ENCODE measurements around the gene HOXC13. TPM values are rescaled to one million over a fixed set of nuclear protein-coding genes. Genes with fewer than 3 reads are reported as not detected.

HOXC13 gene
- total and polyA plus RNA-seq, 9 of the 15 experiments (the other 6 are each of a cell fraction or from before 2014, with no cell fraction given), result 0.03 to 0.29 (median 0.17) TPM; not detected in 2

DNA sequence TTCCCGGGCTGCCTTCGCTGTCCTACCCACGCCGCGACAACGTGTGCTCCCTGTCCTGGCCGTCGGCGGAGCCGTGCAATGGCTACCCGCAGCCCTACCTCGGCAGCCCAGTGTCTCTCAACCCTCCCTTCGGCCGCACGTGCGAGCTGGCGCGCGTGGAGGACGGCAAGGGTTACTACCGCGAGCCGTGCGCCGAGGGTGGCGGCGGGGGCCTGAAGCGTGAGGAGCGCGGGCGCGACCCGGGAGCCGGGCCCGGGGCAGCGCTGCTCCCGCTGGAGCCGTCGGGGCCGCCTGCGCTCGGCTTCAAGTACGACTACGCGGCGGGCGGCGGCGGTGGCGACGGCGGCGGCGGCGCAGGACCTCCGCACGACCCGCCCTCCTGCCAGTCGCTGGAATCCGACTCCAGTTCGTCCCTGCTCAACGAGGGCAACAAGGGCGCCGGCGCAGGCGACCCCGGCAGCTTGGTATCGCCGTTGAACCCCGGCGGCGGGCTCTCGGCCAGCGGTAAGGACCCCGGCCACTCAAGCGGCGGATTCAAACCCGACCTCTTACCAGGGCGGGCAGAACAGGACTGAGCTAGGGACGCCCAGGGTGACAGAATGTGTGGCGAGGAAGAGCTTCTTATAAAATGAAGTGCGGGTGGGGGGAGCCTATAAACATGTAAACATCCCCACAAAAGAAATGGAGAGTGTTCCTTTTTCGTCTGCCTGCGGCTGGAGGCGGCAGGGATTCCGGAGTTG is 16.6 kb downstream of the HOXC13 start:
- Histone ChIP-seq H3K79me2 (ENCODE audit: control insufficient read depth, insufficient read depth, low read length) (no peaks in the 10 kb centered on the region), H3K9me1 (ENCODE audit: control insufficient read depth, insufficient read depth, low read length) (no peaks in the 10 kb centered on the region), H3K4me1 (replicated peaks in 1 of 2; ENCODE audit: control insufficient read depth in 2 of 2, insufficient read depth in 2 of 2, low read length in 2 of 2) (peaks cover 0 to 29% of the 10 kb centered on the region in 2 experiments; a peak in 2 of 5 replicates), H3K27ac (ENCODE audit: extremely low read depth, low read depth, low read length) (no peak overlapping the region), H3K4me3 (no peak overlapping the region), H4K20me1 (replicated peaks; ENCODE audit: control insufficient read depth, insufficient read depth, low read length) (peaks cover 22% of the 10 kb centered on the region), H3K4me2 (ENCODE audit: insufficient read depth, low read length) (no peak overlapping the region), H2AFZ (ENCODE audit: low read depth, low read length) (no peak overlapping the region), H3K9ac (ENCODE audit: insufficient read depth in 1 of 2, low read depth in 2 of 2, low read length in 2 of 2) (no peak overlapping the region), H3K27me3 (ENCODE audit: control insufficient read depth in 2 of 2, insufficient read depth in 2 of 2, low read length in 2 of 2) (peaks cover 63 to 92% of the 10 kb centered on the region in 2 experiments), H3K9me3 (replicated peaks; ENCODE audit: control insufficient read depth, insufficient read depth, low read depth, low read length) (no peaks in the 10 kb centered on the region), H3K36me3 (ENCODE audit: control insufficient read depth, insufficient read depth, low read length) (no peaks in the 10 kb centered on the region)
- POLR2A ChIA-PET, result interaction anchor here (0.9 kb wide), 1 partner anchor 12 kb away, joined by 4 read pairs; no protein-coding TSS in a partner anchor
- no peak for DNase-seq (ENCODE audit: extremely low read depth in 1 of 4, low spot score in 3 of 4)
- in situ Hi-C loops (cut with MboI), result no loop called here
- intact Hi-C loops (cut with micrococcal nuclease), result no loop called here
- WGBS (ENCODE audit: insufficient coverage, low coverage, missing lambda C conversion rate), result 50% methylated on average over 32 of the region's 86 CpGs
- no peak for ATAC-seq
- no peak for FAIRE-seq
- BruUV-seq (replicated peaks), result no TSS peak
- CTCF ChIA-PET (ENCODE audit: low intra/inter-chr PET ratio), result no interaction called here
- no peak for TF ChIP-seq PCBP2 (IDR thresholded peaks at IDR 0.05; ENCODE audit: low read depth, low read length, poor library complexity, severe bottlenecking)
- TF ChIP-seq, protein P1, sequence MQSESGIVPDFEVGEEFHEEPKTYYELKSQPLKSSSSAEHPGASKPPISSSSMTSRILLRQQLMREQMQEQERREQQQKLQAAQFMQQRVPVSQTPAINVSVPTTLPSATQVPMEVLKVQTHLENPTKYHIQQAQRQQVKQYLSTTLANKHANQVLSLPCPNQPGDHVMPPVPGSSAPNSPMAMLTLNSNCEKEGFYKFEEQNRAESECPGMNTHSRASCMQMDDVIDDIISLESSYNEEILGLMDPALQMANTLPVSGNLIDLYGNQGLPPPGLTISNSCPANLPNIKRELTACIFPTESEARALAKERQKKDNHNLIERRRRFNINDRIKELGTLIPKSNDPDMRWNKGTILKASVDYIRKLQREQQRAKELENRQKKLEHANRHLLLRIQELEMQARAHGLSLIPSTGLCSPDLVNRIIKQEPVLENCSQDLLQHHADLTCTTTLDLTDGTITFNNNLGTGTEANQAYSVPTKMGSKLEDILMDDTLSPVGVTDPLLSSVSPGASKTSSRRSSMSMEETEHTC (IDR thresholded peaks at IDR 0.05), result no peak
- TF ChIP-seq XRCC5 (IDR thresholded peaks at IDR 0.05; ENCODE audit: low read depth, low read length), result no peak
- TF ChIP-seq, protein P2, sequence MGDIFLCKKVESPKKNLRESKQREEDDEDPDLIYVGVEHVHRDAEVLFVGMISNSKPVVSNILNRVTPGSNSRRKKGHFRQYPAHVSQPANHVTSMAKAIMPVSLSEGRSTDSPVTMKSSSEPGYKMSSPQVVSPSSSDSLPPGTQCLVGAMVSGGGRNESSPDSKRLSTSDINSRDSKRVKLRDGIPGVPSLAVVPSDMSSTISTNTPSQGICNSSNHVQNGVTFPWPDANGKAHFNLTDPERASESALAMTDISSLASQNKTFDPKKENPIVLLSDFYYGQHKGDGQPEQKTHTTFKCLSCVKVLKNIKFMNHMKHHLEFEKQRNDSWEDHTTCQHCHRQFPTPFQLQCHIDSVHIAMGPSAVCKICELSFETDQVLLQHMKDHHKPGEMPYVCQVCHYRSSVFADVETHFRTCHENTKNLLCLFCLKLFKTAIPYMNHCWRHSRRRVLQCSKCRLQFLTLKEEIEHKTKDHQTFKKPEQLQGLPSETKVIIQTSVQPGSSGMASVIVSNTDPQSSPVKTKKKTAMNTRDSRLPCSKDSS (IDR thresholded peaks at IDR 0.05; ENCODE audit: low read depth, partially characterized antibody), result no peak
- TF ChIP-seq PTBP1 (IDR thresholded peaks at IDR 0.05; ENCODE audit: low read depth, low read length), result no peak
- TF ChIP-seq ZKSCAN3 (CRISPR knock-in tag; IDR thresholded peaks at IDR 0.05), result no peak
- TF ChIP-seq, protein P3, sequence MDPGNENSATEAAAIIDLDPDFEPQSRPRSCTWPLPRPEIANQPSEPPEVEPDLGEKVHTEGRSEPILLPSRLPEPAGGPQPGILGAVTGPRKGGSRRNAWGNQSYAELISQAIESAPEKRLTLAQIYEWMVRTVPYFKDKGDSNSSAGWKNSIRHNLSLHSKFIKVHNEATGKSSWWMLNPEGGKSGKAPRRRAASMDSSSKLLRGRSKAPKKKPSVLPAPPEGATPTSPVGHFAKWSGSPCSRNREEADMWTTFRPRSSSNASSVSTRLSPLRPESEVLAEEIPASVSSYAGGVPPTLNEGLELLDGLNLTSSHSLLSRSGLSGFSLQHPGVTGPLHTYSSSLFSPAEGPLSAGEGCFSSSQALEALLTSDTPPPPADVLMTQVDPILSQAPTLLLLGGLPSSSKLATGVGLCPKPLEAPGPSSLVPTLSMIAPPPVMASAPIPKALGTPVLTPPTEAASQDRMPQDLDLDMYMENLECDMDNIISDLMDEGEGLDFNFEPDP (CRISPR knock-in tag; IDR thresholded peaks at IDR 0.05), result no peak
- TF ChIP-seq NFRKB (IDR thresholded peaks at IDR 0.05; ENCODE audit: low read depth), result no peak
- TF ChIP-seq NBN (IDR thresholded peaks at IDR 0.05; ENCODE audit: low read depth), result no peak
- TF ChIP-seq NFATC3 (IDR thresholded peaks at IDR 0.05), result no peak
- TF ChIP-seq RCOR1 (IDR thresholded peaks at IDR 0.05; ENCODE audit: borderline replicate concordance in 1 of 2, low read depth in 2 of 2, low read length in 2 of 2), result no peak
- TF ChIP-seq, protein P4, sequence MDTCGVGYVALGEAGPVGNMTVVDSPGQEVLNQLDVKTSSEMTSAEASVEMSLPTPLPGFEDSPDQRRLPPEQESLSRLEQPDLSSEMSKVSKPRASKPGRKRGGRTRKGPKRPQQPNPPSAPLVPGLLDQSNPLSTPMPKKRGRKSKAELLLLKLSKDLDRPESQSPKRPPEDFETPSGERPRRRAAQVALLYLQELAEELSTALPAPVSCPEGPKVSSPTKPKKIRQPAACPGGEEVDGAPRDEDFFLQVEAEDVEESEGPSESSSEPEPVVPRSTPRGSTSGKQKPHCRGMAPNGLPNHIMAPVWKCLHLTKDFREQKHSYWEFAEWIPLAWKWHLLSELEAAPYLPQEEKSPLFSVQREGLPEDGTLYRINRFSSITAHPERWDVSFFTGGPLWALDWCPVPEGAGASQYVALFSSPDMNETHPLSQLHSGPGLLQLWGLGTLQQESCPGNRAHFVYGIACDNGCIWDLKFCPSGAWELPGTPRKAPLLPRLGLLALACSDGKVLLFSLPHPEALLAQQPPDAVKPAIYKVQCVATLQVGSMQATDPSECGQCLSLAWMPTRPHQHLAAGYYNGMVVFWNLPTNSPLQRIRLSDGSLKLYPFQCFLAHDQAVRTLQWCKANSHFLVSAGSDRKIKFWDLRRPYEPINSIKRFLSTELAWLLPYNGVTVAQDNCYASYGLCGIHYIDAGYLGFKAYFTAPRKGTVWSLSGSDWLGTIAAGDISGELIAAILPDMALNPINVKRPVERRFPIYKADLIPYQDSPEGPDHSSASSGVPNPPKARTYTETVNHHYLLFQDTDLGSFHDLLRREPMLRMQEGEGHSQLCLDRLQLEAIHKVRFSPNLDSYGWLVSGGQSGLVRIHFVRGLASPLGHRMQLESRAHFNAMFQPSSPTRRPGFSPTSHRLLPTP (IDR thresholded peaks at IDR 0.05; ENCODE audit: borderline replicate concordance, extremely low read depth, insufficient read length), result no peak
- no peak for TF ChIP-seq ETV5 (CRISPR knock-in tag; IDR thresholded peaks at IDR 0.05; ENCODE audit: low read depth)
- no peak for TF ChIP-seq TEAD4 (IDR thresholded peaks at IDR 0.05; ENCODE audit: low read length)
- TF ChIP-seq TEAD4 (CRISPR knock-in tag; IDR thresholded peaks at IDR 0.05; ENCODE audit: borderline replicate concordance), result no peak

All from K562 (cell line).